ENCODE results near the gene MIEF2. TPM values are rescaled to one million over a fixed set of nuclear protein-coding genes. Genes with fewer than 3 reads are reported as not detected.

Gene MIEF2
- total and polyA plus RNA-seq, 11 donors, result 18.8 to 46.9 (median 26.7) TPM

- peak overlapping the region in 10 of 12 donors; percentile 27 to 80 (median 70) for H3K27ac ChIP-seq
- peaks cover 0 to 25% (median 15%) of the 10 kb centered on the region in 12 donors for H3K4me1 ChIP-seq
- H3K27me3 ChIP-seq, result no peaks in the 10 kb centered on the region
- TF ChIP-seq CTCF (IDR thresholded peaks at IDR 0.05), result no peak
- no peak for TF ChIP-seq POLR2A (IDR thresholded peaks at IDR 0.05)
- H3K9me3 ChIP-seq, result no peaks in the 10 kb centered on the region
- ATAC-seq (peak in 3 of 4 donors; percentile 8 to 54 (median 42)), DNase-seq (peak in 3 of 5 donors; percentile 35 to 66 (median 65))
- 40 to 49% (median 45%) methylated on average over 18 to 23 of the region's 23 CpGs for WGBS, 4 donors
- intact Hi-C loops (cut with DNase I), result loop anchor here in 6 of 10 donors (2.0 to 10.0 kb wide), 6 partner anchors 34 to 93 kb away; partner anchors contain the start of genes SMCR8 (in 3 of the 6), TOP3A (in 3 of the 6), ALKBH5 (in 1 of the 6) and FLII (in 1 of the 6)
- peak overlapping the region in 11 of 12 donors; percentile 5 to 87 (median 57) for H3K4me3 ChIP-seq
- H3K36me3 ChIP-seq, result no peaks in the 10 kb centered on the region
Measured at GRCh38 chr17:18224387-18225120, 35.9 kb upstream of the MIEF2 start.

- intact Hi-C loops (cut with DNase I), result loop anchor here in 4 of 10 donors (2.0 to 10.0 kb wide), 4 partner anchors 34 to 90 kb away; partner anchors contain the start of genes SMCR8 (in 2 of the 4), TOP3A (in 2 of the 4), ALKBH5 (in 1 of the 4) and FLII (in 1 of the 4)
- no peaks in the 10 kb centered on the region for H3K27me3 ChIP-seq
- H3K9me3 ChIP-seq, result no peaks in the 10 kb centered on the region
- 0 to 3% (median 1%) methylated on average over 5 to 60 of the region's 60 CpGs for WGBS, 4 donors
- DNase-seq (peak; percentile 97 to 99 (median 98)), ATAC-seq (peak; percentile 90 to 98 (median 97))
- no peak for TF ChIP-seq POLR2A (IDR thresholded peaks at IDR 0.05)
- no peak for TF ChIP-seq CTCF (IDR thresholded peaks at IDR 0.05)
- H3K27ac ChIP-seq, result peak within 1 kb of the TSS in 10 of 12 donors; percentile 37 to 80 (median 70)
- H3K4me3 ChIP-seq, result peak within 1 kb of the TSS; percentile 33 to 91 (median 66)
- H3K4me1 ChIP-seq, result peaks cover 0 to 25% (median 15%) of the 10 kb centered on the region in 12 donors
- no peaks in the 10 kb centered on the region for H3K36me3 ChIP-seq
Measured at GRCh38 chr17:18225121-18225641, 35.3 kb upstream of the MIEF2 start, which contains the start of gene LLGL1. LLGL1 (plus strand) TSS chr17:18225635; CDS start chr17:18225683, 48 bp downstream.

GRCh38 chr17:18225642-18226283 is 34.7 kb upstream of the MIEF2 start:
- peak in 1 of 4 donors; percentile 4 for ATAC-seq

More at GRCh38 chr17:18225642-18226283, 34.7 kb upstream of the MIEF2 start:
- TF ChIP-seq CTCF (IDR thresholded peaks at IDR 0.05), result no peak
- TF ChIP-seq POLR2A (IDR thresholded peaks at IDR 0.05), result peak in 1 of 2 donors; percentile 12
- DNase-seq, result no peak
- intact Hi-C loops (cut with DNase I), result loop anchor here in 4 of 10 donors (2.0 to 10.0 kb wide), 4 partner anchors 33 to 89 kb away; partner anchors contain the start of genes SMCR8 (in 2 of the 4), TOP3A (in 2 of the 4), ALKBH5 (in 1 of the 4) and FLII (in 1 of the 4)
- 0 to 1% (median 1%) methylated on average over 6 to 57 of the region's 57 CpGs for WGBS, 4 donors
- Histone ChIP-seq H3K27me3 (no peaks in the 10 kb centered on the region), H3K36me3 (no peaks in the 10 kb centered on the region), H3K27ac (peak overlapping the region in 9 of 12 donors; percentile 9 to 65 (median 46)), H3K4me1 (peaks cover 0 to 25% (median 15%) of the 10 kb centered on the region in 12 donors), H3K4me3 (peak overlapping the region; percentile 33 to 91 (median 66)), H3K9me3 (no peaks in the 10 kb centered on the region)
